NCI-H526 (cell line): ENCODE measurements around the gene PPA1.
A peak's percentile ranks its signal among the peaks of the same experiment; 100 is the strongest.
"Not testable (repeated sequence)": the region's sequence is repeated elsewhere in the genome, so short reads cannot be mapped to it uniquely, and the experiment has no call there.

Experiments used
- DNase-seq, 2 experiments: peaks; one replicate each; lab custom pipeline; 2025; lab: John Stamatoyannopoulos, UW

Gene PPA1

GRCh38 chr10:70254778-70255328 lies 21.6 kb upstream of the PPA1 start:
- no peak for DNase-seq

- no peak for DNase-seq
These were observed 20.9 kb upstream of the PPA1 start for GRCh38 chr10:70253878-70254765.

- no peak for DNase-seq
These were observed 17.9 kb upstream of the PPA1 start for GRCh38 chr10:70250961-70251680.

- no peak for DNase-seq
These were observed 14.1 kb upstream of the PPA1 start for GRCh38 chr10:70247360-70247759.

GRCh38 chr10:70241081-70241480 lies 7.9 kb upstream of the PPA1 start:
- no peak for DNase-seq

- not testable (repeated sequence) for DNase-seq
These were observed 6.8 kb upstream of the PPA1 start for GRCh38 chr10:70239986-70240385.

GRCh38 chr10:70239077-70239976 lies 6.1 kb upstream of the PPA1 start:
- not testable (repeated sequence) for DNase-seq

- not testable (repeated sequence) for DNase-seq
These were observed 4.8 kb upstream of the PPA1 start for GRCh38 chr10:70237958-70238536.

- DNase-seq: no peak
These were observed 1.6 kb upstream of the PPA1 start for GRCh38 chr10:70234668-70235447.

- DNase-seq: no peak
These were observed 691 bp upstream of the PPA1 start for GRCh38 chr10:70233939-70234300.

- DNase-seq: no peak
These were observed 445 bp downstream of the PPA1 start for GRCh38 chr10:70232859-70233108.

- peak in 1 of 2 experiments; percentile 53 for DNase-seq
These were observed 922 bp downstream of the PPA1 start for GRCh38 chr10:70232155-70232858.

- DNase-seq: no peak
These were observed 4.7 kb downstream of the PPA1 start for GRCh38 chr10:70228491-70228890.

- no peak for DNase-seq
These were observed 5.5 kb downstream of the PPA1 start for GRCh38 chr10:70227548-70228320.

- DNase-seq: no peak
These were observed 9.5 kb downstream of the PPA1 start for GRCh38 chr10:70223728-70224127.

GRCh38 chr10:70222811-70223447 lies 10.3 kb downstream of the PPA1 start:
- DNase-seq: not testable (repeated sequence)

- no peak for DNase-seq
These were observed 10.9 kb downstream of the PPA1 start for GRCh38 chr10:70222340-70222794.

GRCh38 chr10:70221030-70221429 lies 12.2 kb downstream of the PPA1 start:
- no peak for DNase-seq

GRCh38 chr10:70212879-70213278 lies 20.4 kb downstream of the PPA1 start:
- DNase-seq: no peak
